Endothelial cell of umbilical vein (primary cell): ENCODE results near the gene EFHD2. TPM values are rescaled to one million over a fixed set of nuclear protein-coding genes. Genes with fewer than 3 reads are reported as not detected.

Experiments
- BruUV-seq: library from RNA; stranded (reverse); fragments of 400-500 nt; replicated peaks from 2 replicates; lab custom pipeline; 2021; lab: Mats Ljungman, UMichigan
- CTCF ChIA-PET: fragments of 300-600, 350-600 bp; sonication (Branson Sonifier 250); formaldehyde crosslinking; loops from one replicate; lab custom pipeline; 2021; ENCODE audit warnings: antibody characterized with exemption, inconsistent platforms; lab: Charles Lee
- POLR2A ChIA-PET: fragments of 300-600, 350-600 bp; sonication (Branson Sonifier 250); formaldehyde crosslinking; loops from one replicate; lab custom pipeline; 2021; ENCODE audit warnings: antibody characterized with exemption, inconsistent platforms; lab: Charles Lee
- DNase-seq: peaks from one replicate; pipeline ENCODE4 v3.0.0-alpha.2; 2011; ENCODE audit warnings: low read depth, low spot score
- FAIRE-seq: peaks from 2 replicates; lab custom pipeline; 2011; peaks lifted over from hg19 to GRCh38; lab: Jason Lieb, UNC
- H2AFZ ChIP-seq: 2 replicates; pipeline ENCODE4 v1.6.0; 2012; ENCODE audit warnings: low read depth, low read length, control low read depth, inconsistent platforms
- H3K27ac ChIP-seq: 2 replicates; pipeline ENCODE4 v1.5.1; 2011; ENCODE audit warnings: low read depth, mild to moderate bottlenecking, control low read depth, low read length, moderate library complexity; ENCODE audit not compliant: insufficient read depth
- H3K27me3 ChIP-seq, 2 experiments: 2 replicates each; pipeline versions ENCODE4 v1.6.0 to v1.6.1; 2011; ENCODE audit warnings: low read length in 2 of 2, mixed read lengths in 1 of 2; ENCODE audit not compliant: control insufficient read depth in 2 of 2, insufficient read depth in 2 of 2
- H3K36me3 ChIP-seq, 2 experiments: 2 replicates in 1 of 2; 3 replicates in 1 of 2; pipeline ENCODE4 v1.5.1; 2011; ENCODE audit warnings: low read length in 2 of 2, mild to moderate bottlenecking in 1 of 2, moderate library complexity in 1 of 2; ENCODE audit not compliant: control insufficient read depth in 2 of 2, insufficient read depth in 2 of 2; ENCODE audit errors: extremely low read depth in 1 of 2
- H3K4me1 ChIP-seq: 3 replicates; pipeline ENCODE4 v1.5.1; 2011; ENCODE audit warnings: mild to moderate bottlenecking, low read length; ENCODE audit not compliant: control insufficient read depth, insufficient read depth; ENCODE audit errors: extremely low read depth
- H3K4me2 ChIP-seq: 2 replicates; pipeline ENCODE4 v1.6.1; 2011; ENCODE audit warnings: low read length, control low read depth, mixed read lengths; ENCODE audit not compliant: insufficient read depth
- H3K4me3 ChIP-seq, 3 experiments: fragments of 200-600 bp in 1 of 3; sonication (generic), shearing (Covaris generic) in 1 of 3; replicated peaks in 1 of 3; 2 replicates each; pipeline ENCODE4 v1.5.1; 2011 to 2016; ENCODE audit warnings: control low read depth in 3 of 3, low read length in 3 of 3, mild to moderate bottlenecking in 2 of 3, inconsistent platforms in 1 of 3, low read depth in 1 of 3, moderate library complexity in 1 of 3; ENCODE audit not compliant: insufficient read depth in 1 of 3
- H3K79me2 ChIP-seq: 2 replicates; pipeline ENCODE4 v1.6.0; 2012; ENCODE audit warnings: low read length, inconsistent platforms; ENCODE audit not compliant: control insufficient read depth, insufficient read depth
- H3K9ac ChIP-seq: replicated peaks from 2 replicates; pipeline ENCODE3; 2011; ENCODE audit warnings: low read length, control low read depth; ENCODE audit not compliant: insufficient read depth; ENCODE audit errors: extremely low read depth
- H3K9me1 ChIP-seq: replicated peaks from 3 replicates; pipeline ENCODE4 v1.6.0; 2011; ENCODE audit warnings: mild to moderate bottlenecking, low read length; ENCODE audit not compliant: control insufficient read depth, insufficient read depth; ENCODE audit errors: extremely low read depth
- H3K9me3 ChIP-seq: replicated peaks from 2 replicates; pipeline ENCODE4 v1.5.1; 2012; ENCODE audit warnings: low read length, inconsistent platforms; ENCODE audit not compliant: control insufficient read depth, insufficient read depth
- H4K20me1 ChIP-seq: replicated peaks from 2 replicates; pipeline ENCODE3; 2011; ENCODE audit warnings: mild to moderate bottlenecking, low read length; ENCODE audit not compliant: control insufficient read depth, insufficient read depth; ENCODE audit errors: extremely low read depth
- EZH2 ChIP-seq: IDR thresholded peaks from 2 replicates; pipeline ENCODE4 v1.6.1; 2012; ENCODE audit warnings: borderline replicate concordance, low read depth, mild to moderate bottlenecking, moderate library complexity, low read length, inconsistent platforms; ENCODE audit not compliant: severe bottlenecking
- FOS ChIP-seq: IDR thresholded peaks from 2 replicates; pipeline ENCODE4 v1.6.1; 2011; ENCODE audit warnings: mild to moderate bottlenecking, low read length, moderate library complexity, borderline replicate concordance; ENCODE audit not compliant: insufficient read depth
- GATA2 ChIP-seq: IDR thresholded peaks from 2 replicates; pipeline ENCODE4 v1.7.0; 2011; ENCODE audit warnings: low read depth, mild to moderate bottlenecking, moderate library complexity, mixed read lengths, low read length; ENCODE audit not compliant: insufficient read length, insufficient read depth
- JUN ChIP-seq: IDR thresholded peaks from 2 replicates; pipeline ENCODE4 v1.6.1; 2011; ENCODE audit warnings: borderline replicate concordance, low read depth; ENCODE audit not compliant: insufficient read length, insufficient read depth
- MYC ChIP-seq: IDR thresholded peaks from one replicate; pipeline ENCODE4 v1.6.1; 2011; ENCODE audit warnings: mild to moderate bottlenecking, low read depth, low read length
- POLR2A ChIP-seq: IDR thresholded peaks from 2 replicates; pipeline ENCODE4 v1.6.1; 2012; ENCODE audit warnings: low read depth, mild to moderate bottlenecking, control low read depth, low read length
- POLR2AphosphoS5 ChIP-seq: IDR thresholded peaks from 2 replicates; pipeline ENCODE4 v1.6.1; 2012; ENCODE audit warnings: low read depth, mild to moderate bottlenecking, control low read depth, low read length, moderate library complexity; ENCODE audit not compliant: insufficient read depth
- dilution Hi-C: fragments of 300-500 bp; cut with MboI; formaldehyde crosslinking; loops from one replicate; pipeline ENCODE4 v1.15.0; 2019; ENCODE audit warnings: low sequenced_read_pairs; ENCODE audit not compliant: extremely low pct_ligation_motif_present
- intact Hi-C: fragments of 100-400 bp; cut with micrococcal nuclease; formaldehyde crosslinking; loops from one replicate; pipeline ENCODE4 v1.10.0; 2022
- polyA plus RNA-seq, 4 experiments: library from polyadenylated mRNA; depleted of rRNA in 3 of 4; stranded (reverse) in 3 of 4; unstranded in 1 of 4; fragments of >200 nt; gene quantifications; 2 replicates each; pipeline versions ENCODE4 v1.2.1 to v1.2.3, GENCODE V29; 2011 to 2012; ENCODE audit warnings: missing spikeins in 1 of 4
- total RNA-seq: library from RNA; stranded (reverse); gene quantifications from 2 replicates; pipeline ENCODE4 v1.2.3, GENCODE V29; 2021
- TF ChIP-seq, protein P1 (sequence below), 2 donors: IDR thresholded peaks; 1 replicate in 1 of 2; 2 replicates in 1 of 2; pipeline ENCODE4 v1.5.1; 2011; ENCODE audit warnings: low read length in 2 of 2, mild to moderate bottlenecking in 2 of 2, moderate library complexity in 2 of 2, control low read depth in 1 of 2, inconsistent platforms in 1 of 2, low read depth in 1 of 2; ENCODE audit not compliant: insufficient read depth in 1 of 2; ENCODE audit errors: extremely low read depth in 1 of 2
- TF ChIP-seq, protein P2 (sequence below): IDR thresholded peaks from 2 replicates; pipeline ENCODE4 v1.6.1; 2011; ENCODE audit not compliant: insufficient read depth, insufficient read length

The EFHD2 gene
- total and polyA plus RNA-seq, 2 donors (not counting 3 experiments of a cell fraction or from before 2014, with no cell fraction given) = 50.2 to 73.5 TPM

DNA sequence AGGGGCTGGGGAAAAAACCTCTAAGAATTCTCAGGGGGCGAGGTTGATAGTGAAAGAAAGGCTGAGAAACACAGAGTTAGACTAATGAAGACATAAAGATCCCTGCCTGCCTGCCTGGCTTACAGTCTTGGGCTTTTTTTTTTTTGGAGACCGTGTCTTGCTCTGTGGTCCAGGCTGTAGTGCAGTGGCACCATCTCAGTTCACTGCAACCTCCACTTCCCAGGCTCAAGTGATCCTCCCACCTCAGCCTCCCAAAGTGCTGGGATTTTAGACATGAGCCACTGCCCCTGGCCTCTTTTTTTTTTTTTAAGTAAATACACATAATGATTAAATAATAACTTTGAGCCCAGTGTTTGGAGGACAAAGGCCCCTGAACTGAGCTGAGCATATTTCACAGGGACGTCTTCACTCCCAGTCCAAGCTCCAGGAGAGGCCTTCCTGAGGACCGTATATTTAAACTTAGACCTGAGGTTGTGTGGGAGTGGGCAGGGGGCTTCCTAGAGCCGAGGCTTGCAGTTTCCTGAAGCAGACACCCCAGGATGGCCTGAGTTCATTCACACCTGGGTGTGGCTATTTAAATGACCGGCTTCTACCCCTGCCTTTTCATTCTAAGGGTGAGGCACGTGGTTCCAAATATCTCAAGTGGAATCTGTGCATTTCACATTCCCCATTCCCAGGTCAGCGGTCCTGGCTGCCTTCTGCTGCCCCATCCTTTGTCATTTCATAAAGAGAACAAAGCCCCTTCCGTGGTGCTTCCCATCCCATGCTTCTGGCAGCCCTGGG, 16.0 kb upstream of the EFHD2 start:
- DNase-seq (no peak), FAIRE-seq (no peak)
- Histone ChIP-seq H3K36me3 (no peaks in the 10 kb centered on the region), H3K79me2 (no peaks in the 10 kb centered on the region), H4K20me1 (no peaks in the 10 kb centered on the region), H2AFZ (no peak overlapping the region), H3K9me3 (no peaks in the 10 kb centered on the region), H3K4me3 (no peak overlapping the region), H3K27ac (no peak overlapping the region), H3K9me1 (no peaks in the 10 kb centered on the region), H3K4me1 (no peaks in the 10 kb centered on the region), H3K4me2 (no peak overlapping the region), H3K9ac (no peak overlapping the region), H3K27me3 (no peaks in the 10 kb centered on the region)
- ChIA-PET CTCF (interaction anchor here (1.1 to 1.5 kb wide), 2 partner anchors 10 to 38 kb away, joined by 3 to 5 read pairs; no protein-coding TSS in a partner anchor), POLR2A (no interaction called here)
- intact Hi-C loops = no loop called here
- dilution Hi-C loops = no loop called here
- TF ChIP-seq, protein P1, sequence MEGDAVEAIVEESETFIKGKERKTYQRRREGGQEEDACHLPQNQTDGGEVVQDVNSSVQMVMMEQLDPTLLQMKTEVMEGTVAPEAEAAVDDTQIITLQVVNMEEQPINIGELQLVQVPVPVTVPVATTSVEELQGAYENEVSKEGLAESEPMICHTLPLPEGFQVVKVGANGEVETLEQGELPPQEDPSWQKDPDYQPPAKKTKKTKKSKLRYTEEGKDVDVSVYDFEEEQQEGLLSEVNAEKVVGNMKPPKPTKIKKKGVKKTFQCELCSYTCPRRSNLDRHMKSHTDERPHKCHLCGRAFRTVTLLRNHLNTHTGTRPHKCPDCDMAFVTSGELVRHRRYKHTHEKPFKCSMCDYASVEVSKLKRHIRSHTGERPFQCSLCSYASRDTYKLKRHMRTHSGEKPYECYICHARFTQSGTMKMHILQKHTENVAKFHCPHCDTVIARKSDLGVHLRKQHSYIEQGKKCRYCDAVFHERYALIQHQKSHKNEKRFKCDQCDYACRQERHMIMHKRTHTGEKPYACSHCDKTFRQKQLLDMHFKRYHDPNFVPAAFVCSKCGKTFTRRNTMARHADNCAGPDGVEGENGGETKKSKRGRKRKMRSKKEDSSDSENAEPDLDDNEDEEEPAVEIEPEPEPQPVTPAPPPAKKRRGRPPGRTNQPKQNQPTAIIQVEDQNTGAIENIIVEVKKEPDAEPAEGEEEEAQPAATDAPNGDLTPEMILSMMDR (IDR thresholded peaks at IDR 0.05; ENCODE audit: extremely low read depth in 1 of 2, insufficient read depth in 1 of 2, low read depth in 1 of 2, low read length in 2 of 2) = no peak
- TF ChIP-seq EZH2 (no peak), POLR2A (no peak), FOS (no peak), GATA2 (no peak), POLR2AphosphoS5 (no peak), MYC (no peak), JUN (no peak)
- TF ChIP-seq, protein P2, sequence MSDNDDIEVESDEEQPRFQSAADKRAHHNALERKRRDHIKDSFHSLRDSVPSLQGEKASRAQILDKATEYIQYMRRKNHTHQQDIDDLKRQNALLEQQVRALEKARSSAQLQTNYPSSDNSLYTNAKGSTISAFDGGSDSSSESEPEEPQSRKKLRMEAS = no peak
- BruUV-seq = no TSS peak
